SK-N-SH (cell line): ENCODE measurements around the gene ZNF575. TPM values are rescaled to one million over a fixed set of nuclear protein-coding genes. Genes with fewer than 3 reads are reported as not detected.
"Not testable (repeated sequence)": the region's sequence is repeated elsewhere in the genome, so short reads cannot be mapped to it uniquely, and the experiment has no call there.

Experiments used
- CTCF ChIA-PET: fragments of 300-600, 350-600 bp; formaldehyde crosslinking; extraction: SDS; loops from one replicate; lab custom pipeline; 2021; lab: Yijun Ruan, JAX
- POLR2A ChIA-PET: fragments of 350-600 bp; sonication (Branson Sonifier 250); formaldehyde crosslinking; extraction: SDS; loops from one replicate; lab custom pipeline; 2020; ENCODE audit warnings: antibody characterized with exemption, inconsistent platforms; lab: Yijun Ruan, JAX
- DNase-seq: peaks from one replicate; pipeline ENCODE4 v3.0.0; 2012
- H2AFZ ChIP-seq: fragments of 200-600 bp; sonication (generic); 2 replicates; pipeline ENCODE4 v1.8.1; 2016; ENCODE audit warnings: antibody characterized with exemption, mild to moderate bottlenecking, low read depth
- H3F3A ChIP-seq: fragments of 200-600 bp; sonication (generic); replicated peaks from 2 replicates; pipeline ENCODE3; 2016; ENCODE audit warnings: antibody characterized with exemption, mild to moderate bottlenecking; ENCODE audit not compliant: insufficient read depth
- H3K27ac ChIP-seq, 2 experiments: fragments of 200-500 bp in 1 of 2; fragments of 200-600 bp in 1 of 2; sonication (Bioruptor generic) in 1 of 2; sonication (generic), shearing (Covaris generic) in 1 of 2; 2 replicates each; pipeline versions ENCODE4 v1.5.1 to v1.6.1; 2014 to 2016; ENCODE audit warnings: low read depth in 2 of 2, inconsistent platforms in 1 of 2, low read length in 1 of 2, mild to moderate bottlenecking in 1 of 2, mixed read lengths in 1 of 2
- H3K27me3 ChIP-seq: fragments of 200-600 bp; sonication (generic), shearing (Covaris generic); 2 replicates; pipeline ENCODE4 v1.6.1; 2016; ENCODE audit warnings: mixed run types; ENCODE audit not compliant: insufficient read depth
- H3K36me3 ChIP-seq, 2 experiments: fragments of 200-500 bp in 1 of 2; fragments of 200-600 bp in 1 of 2; sonication (Bioruptor generic) in 1 of 2; sonication (generic) in 1 of 2; replicated peaks in 1 of 2; 2 replicates each; pipeline versions ENCODE3 to v1.5.1; 2014 to 2016; ENCODE audit warnings: low read length in 1 of 2, mild to moderate bottlenecking in 1 of 2; ENCODE audit not compliant: insufficient read depth in 2 of 2, control insufficient read depth in 1 of 2
- H3K4me1 ChIP-seq, 2 experiments: fragments of 200-500 bp in 1 of 2; fragments of 200-600 bp in 1 of 2; sonication (Bioruptor generic) in 1 of 2; sonication (generic), shearing (Covaris generic) in 1 of 2; 2 replicates each; pipeline versions ENCODE4 v1.5.1 to v1.6.1; 2014 to 2016; ENCODE audit warnings: low read depth in 1 of 2, low read length in 1 of 2, mixed run types in 1 of 2; ENCODE audit not compliant: insufficient read depth in 2 of 2, control insufficient read depth in 1 of 2
- H3K4me2 ChIP-seq: fragments of 200-600 bp; sonication (generic), shearing (Covaris generic); 2 replicates; pipeline ENCODE4 v1.6.1; 2017; ENCODE audit warnings: mixed run types
- H3K4me3 ChIP-seq, 2 experiments: fragments of 200-500 bp in 1 of 2; fragments of 200-600 bp in 1 of 2; sonication (Bioruptor generic) in 1 of 2; sonication (generic), shearing (Covaris generic) in 1 of 2; 2 replicates each; pipeline versions ENCODE4 v1.5.1 to v1.8.1; 2014 to 2016; ENCODE audit warnings: low read depth in 2 of 2, inconsistent platforms in 1 of 2, low read length in 1 of 2, mild to moderate bottlenecking in 1 of 2, mixed read lengths in 1 of 2, moderate library complexity in 1 of 2
- H3K79me2 ChIP-seq: fragments of 200-600 bp; sonication (generic); 2 replicates; pipeline ENCODE4 v1.8.1; 2017; ENCODE audit warnings: mild to moderate bottlenecking; ENCODE audit not compliant: insufficient read depth
- H3K9ac ChIP-seq: fragments of 200-600 bp; sonication (generic); 2 replicates; pipeline ENCODE4 v1.6.1; 2017; ENCODE audit warnings: mixed run types
- H3K9me2 ChIP-seq: fragments of 200-600 bp; sonication (generic); 2 replicates; pipeline ENCODE4 v1.6.1; 2017; ENCODE audit warnings: mixed run types
- H3K9me3 ChIP-seq: fragments of 200-600 bp; sonication (generic); 2 replicates; pipeline ENCODE4 v1.6.1; 2017; ENCODE audit warnings: mixed run types, mild to moderate bottlenecking, moderate library complexity
- H4K20me1 ChIP-seq: fragments of 200-600 bp; sonication (generic); 2 replicates; pipeline ENCODE4 v1.6.1; 2017; ENCODE audit warnings: mild to moderate bottlenecking, mixed run types; ENCODE audit not compliant: insufficient read depth
- FOXM1 ChIP-seq: IDR thresholded peaks from 2 replicates; pipeline ENCODE4 v1.4.0; 2012; ENCODE audit warnings: low read depth, mild to moderate bottlenecking
- GABPA ChIP-seq: IDR thresholded peaks from 2 replicates; pipeline ENCODE4 v1.4.0; 2012; ENCODE audit warnings: low read depth, mild to moderate bottlenecking
- MEF2A ChIP-seq: IDR thresholded peaks from 2 replicates; pipeline ENCODE4 v1.4.0; 2012; ENCODE audit warnings: low read depth, borderline replicate concordance
- NFIC ChIP-seq: IDR thresholded peaks from 2 replicates; pipeline ENCODE4 v1.4.0; 2012; ENCODE audit warnings: borderline replicate concordance
- POLR2AphosphoS5 ChIP-seq: IDR thresholded peaks from 2 replicates; pipeline ENCODE4 v1.6.1; 2012; ENCODE audit warnings: low read depth, low read length
- RAD21 ChIP-seq: IDR thresholded peaks from 2 replicates; pipeline ENCODE4 v1.6.1; 2012; ENCODE audit warnings: mild to moderate bottlenecking, low read length
- WGBS: methylation state at CpG from one replicate; pipeline ENCODE4 v1.1.6; 2017; ENCODE audit warnings: low lambda C conversion rate; 5-methylcytosine and 5-hydroxymethylcytosine counted together
- polyA plus RNA-seq, 3 experiments: library from polyadenylated mRNA; depleted of rRNA; stranded (reverse); fragments of >200 nt; gene quantifications; 2 replicates each; pipeline ENCODE4 v1.2.3, GENCODE V29; 2012
- TF ChIP-seq, protein P1 (sequence below): IDR thresholded peaks from 2 replicates; pipeline ENCODE4; 2012
- TF ChIP-seq, protein P2 (sequence below): IDR thresholded peaks from 2 replicates; pipeline ENCODE4 v1.6.1; 2012; ENCODE audit warnings: mild to moderate bottlenecking, low read depth, low read length, moderate library complexity
- TF ChIP-seq, protein P3 (sequence below): IDR thresholded peaks from 2 replicates; pipeline ENCODE4 v1.4.0; 2012; ENCODE audit warnings: low read depth
- TF ChIP-seq, protein P4 (sequence below): IDR thresholded peaks from 2 replicates; pipeline ENCODE4 v1.4.0; 2012; ENCODE audit warnings: low read depth, borderline replicate concordance

The ZNF575 gene
- polyA plus RNA-seq, 1 of the 3 experiments (the other 2 are of a cell fraction) = 1.0 TPM

DNA sequence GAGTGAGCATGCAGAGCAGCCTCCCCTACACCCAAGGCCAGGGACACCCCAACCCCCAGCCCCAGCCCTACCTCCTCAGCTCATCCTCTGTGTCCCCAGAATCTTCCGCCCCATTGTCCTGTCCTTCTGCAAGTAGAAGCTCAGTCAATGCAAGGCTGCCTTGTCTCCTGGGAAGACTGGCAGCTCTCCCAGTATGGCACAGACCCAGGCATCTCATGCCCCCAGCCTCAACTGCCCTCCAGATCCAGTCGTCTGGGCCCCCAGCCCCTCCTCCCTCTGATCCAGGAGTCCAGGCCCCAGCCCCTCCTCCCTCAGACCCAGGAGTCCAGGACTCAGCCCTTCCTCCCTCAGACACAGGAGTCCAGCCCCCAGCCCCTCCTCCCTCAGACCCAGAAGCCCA lies 13.0 kb downstream of the ZNF575 start:
- no peak overlapping the region for H2AFZ ChIP-seq
- WGBS = 81% methylated on average over 2 of the region's 2 CpGs
- TF ChIP-seq RAD21 (no peak), MEF2A (no peak)
- no peak for DNase-seq
- no peaks in the 10 kb centered on the region for H3K79me2 ChIP-seq
- no peaks in the 10 kb centered on the region for H3K9me3 ChIP-seq
- no peaks in the 10 kb centered on the region for H3K4me1 ChIP-seq
- no peaks in the 10 kb centered on the region for H3K9me2 ChIP-seq
- peaks cover 6% of the 10 kb centered on the region for H3F3A ChIP-seq
- peaks cover 14 to 29% of the 10 kb centered on the region in 2 experiments for H3K36me3 ChIP-seq
- no peaks in the 10 kb centered on the region for H3K27me3 ChIP-seq
- ChIA-PET POLR2A (interaction anchor here (1.2 kb wide), 1 partner anchor 34 kb away, joined by 3 read pairs; no protein-coding TSS in a partner anchor), CTCF (interaction anchor here (0.6 to 1.1 kb wide), 2 partner anchors 10 to 49 kb away, joined by 3 read pairs; no protein-coding TSS in a partner anchor)
- no peak overlapping the region for H3K27ac ChIP-seq
- H3K9ac ChIP-seq = no peak overlapping the region
- no peak overlapping the region for H3K4me3 ChIP-seq
- no peaks in the 10 kb centered on the region for H4K20me1 ChIP-seq
- H3K4me2 ChIP-seq = no peak overlapping the region

DNA sequence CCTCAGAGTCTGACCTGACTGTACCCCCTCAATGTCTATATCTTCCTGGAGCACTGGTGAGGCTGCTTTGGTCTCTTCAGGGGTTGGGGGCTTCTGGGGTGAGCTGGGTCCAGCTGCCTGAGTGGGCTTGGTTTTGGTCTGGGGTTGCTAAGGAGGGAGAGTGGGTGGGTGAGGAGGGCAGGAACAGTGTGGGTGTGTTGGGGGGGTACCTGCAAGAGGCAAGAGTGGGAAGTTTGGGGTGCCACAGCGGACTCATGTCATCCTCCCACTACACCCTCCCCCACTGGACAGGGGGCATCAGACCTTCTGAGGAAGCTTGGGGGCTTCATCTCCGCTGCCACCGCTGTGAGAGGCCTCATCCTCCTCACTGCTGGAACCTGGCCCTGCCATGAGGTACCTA lies 13.6 kb downstream of the ZNF575 start:
- no peak overlapping the region for H3K9ac ChIP-seq
- H3K9me2 ChIP-seq = no peaks in the 10 kb centered on the region
- no peaks in the 10 kb centered on the region for H4K20me1 ChIP-seq
- H3K4me1 ChIP-seq = no peaks in the 10 kb centered on the region
- DNase-seq = no peak
- H3K4me2 ChIP-seq = no peak overlapping the region
- H3K79me2 ChIP-seq = no peaks in the 10 kb centered on the region
- no peaks in the 10 kb centered on the region for H3K27me3 ChIP-seq
- CTCF ChIA-PET = interaction anchor here (1.2 kb wide), 1 partner anchor 9 kb away, joined by 10 read pairs; no protein-coding TSS in a partner anchor
- peaks cover 6% of the 10 kb centered on the region for H3F3A ChIP-seq
- H3K4me3 ChIP-seq = no peak overlapping the region
- H3K27ac ChIP-seq = no peak overlapping the region
- no peaks in the 10 kb centered on the region for H3K9me3 ChIP-seq
- WGBS = 80% methylated on average over 1 of the region's 3 CpGs
- TF ChIP-seq, protein P1, sequence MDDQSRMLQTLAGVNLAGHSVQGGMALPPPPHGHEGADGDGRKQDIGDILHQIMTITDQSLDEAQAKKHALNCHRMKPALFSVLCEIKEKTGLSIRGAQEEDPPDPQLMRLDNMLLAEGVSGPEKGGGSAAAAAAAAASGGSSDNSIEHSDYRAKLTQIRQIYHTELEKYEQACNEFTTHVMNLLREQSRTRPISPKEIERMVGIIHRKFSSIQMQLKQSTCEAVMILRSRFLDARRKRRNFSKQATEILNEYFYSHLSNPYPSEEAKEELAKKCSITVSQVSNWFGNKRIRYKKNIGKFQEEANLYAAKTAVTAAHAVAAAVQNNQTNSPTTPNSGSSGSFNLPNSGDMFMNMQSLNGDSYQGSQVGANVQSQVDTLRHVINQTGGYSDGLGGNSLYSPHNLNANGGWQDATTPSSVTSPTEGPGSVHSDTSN = no peak
- TF ChIP-seq NFIC (no peak), GABPA (no peak), POLR2AphosphoS5 (no peak), FOXM1 (no peak)
- TF ChIP-seq, protein P2, sequence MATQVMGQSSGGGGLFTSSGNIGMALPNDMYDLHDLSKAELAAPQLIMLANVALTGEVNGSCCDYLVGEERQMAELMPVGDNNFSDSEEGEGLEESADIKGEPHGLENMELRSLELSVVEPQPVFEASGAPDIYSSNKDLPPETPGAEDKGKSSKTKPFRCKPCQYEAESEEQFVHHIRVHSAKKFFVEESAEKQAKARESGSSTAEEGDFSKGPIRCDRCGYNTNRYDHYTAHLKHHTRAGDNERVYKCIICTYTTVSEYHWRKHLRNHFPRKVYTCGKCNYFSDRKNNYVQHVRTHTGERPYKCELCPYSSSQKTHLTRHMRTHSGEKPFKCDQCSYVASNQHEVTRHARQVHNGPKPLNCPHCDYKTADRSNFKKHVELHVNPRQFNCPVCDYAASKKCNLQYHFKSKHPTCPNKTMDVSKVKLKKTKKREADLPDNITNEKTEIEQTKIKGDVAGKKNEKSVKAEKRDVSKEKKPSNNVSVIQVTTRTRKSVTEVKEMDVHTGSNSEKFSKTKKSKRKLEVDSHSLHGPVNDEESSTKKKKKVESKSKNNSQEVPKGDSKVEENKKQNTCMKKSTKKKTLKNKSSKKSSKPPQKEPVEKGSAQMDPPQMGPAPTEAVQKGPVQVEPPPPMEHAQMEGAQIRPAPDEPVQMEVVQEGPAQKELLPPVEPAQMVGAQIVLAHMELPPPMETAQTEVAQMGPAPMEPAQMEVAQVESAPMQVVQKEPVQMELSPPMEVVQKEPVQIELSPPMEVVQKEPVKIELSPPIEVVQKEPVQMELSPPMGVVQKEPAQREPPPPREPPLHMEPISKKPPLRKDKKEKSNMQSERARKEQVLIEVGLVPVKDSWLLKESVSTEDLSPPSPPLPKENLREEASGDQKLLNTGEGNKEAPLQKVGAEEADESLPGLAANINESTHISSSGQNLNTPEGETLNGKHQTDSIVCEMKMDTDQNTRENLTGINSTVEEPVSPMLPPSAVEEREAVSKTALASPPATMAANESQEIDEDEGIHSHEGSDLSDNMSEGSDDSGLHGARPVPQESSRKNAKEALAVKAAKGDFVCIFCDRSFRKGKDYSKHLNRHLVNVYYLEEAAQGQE = no peak
- TF ChIP-seq, protein P3, sequence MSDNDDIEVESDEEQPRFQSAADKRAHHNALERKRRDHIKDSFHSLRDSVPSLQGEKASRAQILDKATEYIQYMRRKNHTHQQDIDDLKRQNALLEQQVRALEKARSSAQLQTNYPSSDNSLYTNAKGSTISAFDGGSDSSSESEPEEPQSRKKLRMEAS = no peak
- TF ChIP-seq, protein P4, sequence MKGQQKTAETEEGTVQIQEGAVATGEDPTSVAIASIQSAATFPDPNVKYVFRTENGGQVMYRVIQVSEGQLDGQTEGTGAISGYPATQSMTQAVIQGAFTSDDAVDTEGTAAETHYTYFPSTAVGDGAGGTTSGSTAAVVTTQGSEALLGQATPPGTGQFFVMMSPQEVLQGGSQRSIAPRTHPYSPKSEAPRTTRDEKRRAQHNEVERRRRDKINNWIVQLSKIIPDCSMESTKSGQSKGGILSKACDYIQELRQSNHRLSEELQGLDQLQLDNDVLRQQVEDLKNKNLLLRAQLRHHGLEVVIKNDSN = no peak
- POLR2A ChIA-PET = interaction anchor here (1.2 kb wide), 1 partner anchor 33 kb away, joined by 3 read pairs; no protein-coding TSS in a partner anchor
- no peak overlapping the region for H2AFZ ChIP-seq
- H3K36me3 ChIP-seq = peaks cover 14 to 34% of the 10 kb centered on the region in 2 experiments

DNA sequence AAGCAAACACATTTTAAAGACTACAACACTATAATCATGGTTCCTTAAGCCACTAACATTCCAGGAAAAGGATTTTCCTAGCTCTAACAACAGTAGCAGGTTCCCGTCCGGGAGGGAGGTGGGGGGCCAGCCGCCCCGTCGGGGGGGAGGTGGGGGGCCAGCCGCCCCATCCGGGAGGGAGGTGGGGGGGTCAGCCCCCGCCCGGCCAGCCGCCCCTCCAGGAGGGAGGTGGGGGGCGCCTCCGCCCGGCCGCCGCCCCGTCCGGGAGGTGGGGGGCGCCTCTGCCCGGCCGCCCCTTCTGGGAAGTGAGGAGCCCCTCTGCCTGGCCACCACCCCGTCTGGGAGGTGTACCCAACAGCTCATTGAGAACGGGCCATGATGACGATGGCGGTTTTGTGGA lies 14.9 kb downstream of the ZNF575 start:
- H3K4me1 ChIP-seq, H3K4me2 ChIP-seq, H3K9me3 ChIP-seq, H4K20me1 ChIP-seq, H3K4me3 ChIP-seq, DNase-seq, H3K79me2 ChIP-seq, H3F3A ChIP-seq, H3K27ac ChIP-seq, H2AFZ ChIP-seq, H3K27me3 ChIP-seq, POLR2A ChIA-PET, H3K9ac ChIP-seq, H3K9me2 ChIP-seq: not testable (repeated sequence)
- CTCF ChIA-PET = interaction anchor here (0.6 kb wide), 1 partner anchor 109 kb away, joined by 3 read pairs; no protein-coding TSS in a partner anchor
- peaks cover 12 to 40% of the 10 kb centered on the region in 2 experiments for H3K36me3 ChIP-seq
- WGBS = no CpG with 5 or more reads among the region's 24 CpGs
